EH (cell line): ENCODE measurements around the gene PLRG1.
A peak's percentile ranks its signal among the peaks of the same experiment; 100 is the strongest.

ENCODE experiments used
- DNase-seq: peaks from one replicate; pipeline ENCODE4 v3.0.0-alpha.2; 2015; ENCODE audit warnings: low read depth

The PLRG1 gene

GRCh38 chr4:154517591-154517990 is 32.6 kb downstream of the PLRG1 start:
- no peak for DNase-seq

- no peak for DNase-seq
These were observed 33.7 kb downstream of the PLRG1 start for GRCh38 chr4:154516318-154517029.

GRCh38 chr4:154511981-154512380 is 38.2 kb downstream of the PLRG1 start:
- no peak for DNase-seq

GRCh38 chr4:154511548-154511947 is 38.7 kb downstream of the PLRG1 start:
- no peak for DNase-seq

GRCh38 chr4:154507156-154507555 is 43.0 kb downstream of the PLRG1 start:
- DNase-seq: no peak

GRCh38 chr4:154506253-154506652 is 43.9 kb downstream of the PLRG1 start:
- DNase-seq: peak; percentile 37

GRCh38 chr4:154503598-154503997 is 46.6 kb downstream of the PLRG1 start:
- peak; percentile 15 for DNase-seq

- DNase-seq: no peak
These were observed 48.1 kb downstream of the PLRG1 start for GRCh38 chr4:154502111-154502510.

- DNase-seq: no peak
These were observed 52.3 kb downstream of the PLRG1 start for GRCh38 chr4:154497889-154498288.

GRCh38 chr4:154495867-154496266 is 54.3 kb downstream of the PLRG1 start:
- DNase-seq: no peak

- no peak for DNase-seq
These were observed 57.9 kb downstream of the PLRG1 start for GRCh38 chr4:154492288-154492687.

- peak; percentile 17 for DNase-seq
These were observed 58.6 kb downstream of the PLRG1 start, which contains the start of gene DCHS2 for GRCh38 chr4:154491341-154492271. TSS of gene DCHS2 (minus strand) at chr4:154491799. CDS start at chr4:154491355, 444 bp downstream.

GRCh38 chr4:154490583-154491340 is 59.4 kb downstream of the PLRG1 start:
- DNase-seq: no peak

- DNase-seq: no peak
These were observed 60.0 kb downstream of the PLRG1 start for GRCh38 chr4:154490234-154490582.

- DNase-seq: no peak
These were observed 60.5 kb downstream of the PLRG1 start for GRCh38 chr4:154489558-154490233.

GRCh38 chr4:154487145-154487544 is 63.1 kb downstream of the PLRG1 start:
- no peak for DNase-seq

- no peak for DNase-seq
These were observed 65.0 kb downstream of the PLRG1 start for GRCh38 chr4:154485127-154485773.
